Hematopoietic multipotent progenitor cell (in vitro differentiated cells): ENCODE results near the gene CAMSAP1. TPM values are rescaled to one million over a fixed set of nuclear protein-coding genes. Genes with fewer than 3 reads are reported as not detected.

Experiments
- DNase-seq, 3 donors: peaks; one replicate each; pipeline ENCODE4 v3.0.0-alpha.2; 2011 to 2015; ENCODE audit warnings: low read depth in 2 of 3, low spot score in 2 of 3
- total RNA-seq: library from RNA; depleted of rRNA; stranded (reverse); fragments of >200 nt; gene quantifications from one replicate; pipeline ENCODE4 v1.2.3, GENCODE V29; 2012

CAMSAP1 gene
- total RNA-seq, 1 donor: 18.0 TPM

DNA sequence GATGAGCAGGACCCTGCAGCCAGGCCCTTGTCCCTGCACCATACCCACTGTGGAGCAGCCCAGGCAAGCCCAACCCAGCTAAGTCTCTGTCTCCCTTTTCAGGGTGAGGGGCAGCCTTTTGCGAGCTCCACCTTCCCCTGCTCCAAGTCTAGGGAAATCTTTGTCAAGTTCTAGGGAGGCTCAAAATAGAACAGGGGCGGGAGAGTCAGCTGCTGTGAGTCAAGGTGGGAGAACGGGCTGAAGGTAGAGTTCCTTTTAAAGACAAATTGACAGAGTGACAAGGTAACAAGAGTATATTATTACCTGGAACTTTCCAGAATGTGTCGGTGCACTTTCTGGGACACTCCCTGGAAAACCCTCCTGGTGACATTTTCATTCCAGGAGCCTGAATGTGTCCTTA, 140.6 kb downstream of the CAMSAP1 start:
- DNase-seq: no peak

DNA sequence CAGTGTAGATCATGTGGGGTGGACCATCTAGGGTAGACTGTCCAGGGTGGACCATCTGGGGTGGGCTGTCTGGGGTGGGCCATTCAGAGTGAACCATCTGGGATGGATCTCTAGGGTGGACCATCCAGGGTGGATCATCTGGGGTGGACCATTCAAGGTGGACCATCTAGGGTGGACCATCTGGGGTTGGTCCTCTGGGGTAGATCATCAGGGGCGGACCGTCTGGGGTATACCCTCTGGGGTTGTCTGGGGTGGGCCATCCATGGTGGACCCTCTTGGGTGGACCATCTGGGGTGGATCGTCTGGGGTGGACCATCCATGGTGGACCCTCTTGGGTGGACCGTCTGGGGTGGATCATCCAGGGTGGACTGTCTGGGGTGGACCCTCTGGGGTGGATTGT, 141.1 kb downstream of the CAMSAP1 start:
- DNase-seq: peak in 1 of 3 donors; percentile 21

DNA sequence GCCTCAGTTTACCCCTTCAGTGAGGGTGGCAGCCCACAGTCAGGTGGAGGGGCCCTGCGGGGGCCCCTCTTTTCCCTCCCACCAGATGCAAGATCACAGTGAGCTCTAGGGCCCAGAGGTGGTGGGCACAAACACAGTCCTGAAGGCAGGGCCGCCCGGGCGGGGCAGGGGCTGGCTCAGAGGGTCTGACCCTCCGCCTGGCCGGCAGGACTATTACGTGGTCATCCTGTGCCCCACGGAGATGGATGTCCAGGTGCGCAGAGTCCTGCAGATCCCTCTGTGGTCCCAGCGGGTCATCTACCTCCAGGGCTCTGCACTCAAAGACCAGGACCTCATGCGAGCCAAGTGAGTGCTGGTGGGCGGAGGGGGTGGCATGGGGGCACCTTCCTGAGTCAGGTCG, 141.9 kb downstream of the CAMSAP1 start:
- no peak for DNase-seq

DNA sequence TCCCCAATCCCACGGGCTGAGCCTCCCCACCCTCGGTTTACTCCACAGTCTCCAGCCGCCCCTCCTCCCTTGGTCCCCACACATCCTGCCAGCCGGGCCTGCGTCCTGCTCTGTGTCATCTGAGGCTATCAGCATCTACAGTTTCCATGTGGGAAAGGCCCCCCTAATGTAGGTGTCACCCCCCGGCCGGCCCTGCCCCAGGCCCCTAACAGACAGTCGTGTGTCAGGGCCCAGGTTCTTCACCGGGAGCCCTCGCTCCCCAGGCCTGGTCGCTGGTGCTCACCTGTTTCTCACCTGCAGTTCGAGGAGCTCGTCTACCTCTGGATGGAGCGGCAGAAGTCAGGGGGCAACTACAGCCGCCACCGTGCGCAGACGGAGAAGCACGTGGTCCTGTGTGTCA, 142.6 kb downstream of the CAMSAP1 start:
- DNase-seq: no peak

DNA sequence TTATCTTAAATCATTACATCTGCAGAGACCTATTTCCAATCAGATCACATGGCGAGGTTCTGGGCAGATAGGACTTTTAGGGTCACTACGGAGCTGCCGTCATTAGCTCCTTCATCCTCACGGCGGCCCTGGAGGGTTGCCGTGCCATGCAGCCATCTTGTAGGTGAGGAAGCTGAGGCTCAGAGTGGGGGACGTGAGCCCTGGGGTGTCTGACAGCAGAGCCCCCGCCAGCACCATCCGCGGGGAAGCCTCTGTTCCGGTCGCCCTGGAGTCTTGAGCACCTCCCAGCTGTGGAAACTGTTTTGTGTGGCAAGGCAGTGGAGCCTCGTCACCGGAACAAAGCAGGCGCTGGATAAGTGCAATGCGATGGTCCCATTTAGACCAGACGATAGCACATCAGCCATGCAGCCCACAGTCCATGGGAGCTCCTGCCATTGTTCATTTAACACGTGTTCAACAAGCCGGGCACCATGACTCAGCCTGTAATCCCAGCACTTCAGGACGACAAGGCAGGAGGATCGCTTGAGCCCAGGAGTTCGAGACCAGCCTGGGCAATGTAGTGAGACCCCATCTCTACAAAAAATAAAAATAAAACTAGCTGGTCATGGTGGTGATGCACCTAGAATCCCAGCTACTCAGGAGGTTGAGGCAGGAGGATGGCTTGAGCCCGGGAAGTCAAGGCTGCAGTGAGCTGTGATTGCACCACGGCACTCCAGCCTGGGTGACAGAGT, 143.5 kb downstream of the CAMSAP1 start:
- DNase-seq: no peak

DNA sequence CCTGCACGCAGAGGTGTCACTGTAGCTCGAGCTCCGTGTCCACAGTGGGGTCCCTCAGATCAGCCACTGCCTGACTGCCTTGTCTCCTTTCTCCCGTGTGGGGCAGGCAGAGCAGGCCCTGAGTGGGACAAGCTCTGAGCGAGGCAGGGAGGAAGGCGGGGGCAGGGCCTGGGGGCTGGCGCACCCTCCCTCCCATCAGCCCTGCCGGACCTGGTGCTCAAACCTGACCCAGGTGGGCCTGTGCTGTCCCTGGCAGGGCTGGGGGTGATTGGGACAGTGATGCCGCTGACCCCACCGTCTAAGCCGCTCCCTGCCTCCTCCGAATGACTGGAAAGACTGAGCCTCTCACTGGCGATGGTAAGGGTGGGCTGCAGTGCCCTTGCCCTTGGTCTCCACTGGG, 144.4 kb downstream of the CAMSAP1 start:
- no peak for DNase-seq

DNA sequence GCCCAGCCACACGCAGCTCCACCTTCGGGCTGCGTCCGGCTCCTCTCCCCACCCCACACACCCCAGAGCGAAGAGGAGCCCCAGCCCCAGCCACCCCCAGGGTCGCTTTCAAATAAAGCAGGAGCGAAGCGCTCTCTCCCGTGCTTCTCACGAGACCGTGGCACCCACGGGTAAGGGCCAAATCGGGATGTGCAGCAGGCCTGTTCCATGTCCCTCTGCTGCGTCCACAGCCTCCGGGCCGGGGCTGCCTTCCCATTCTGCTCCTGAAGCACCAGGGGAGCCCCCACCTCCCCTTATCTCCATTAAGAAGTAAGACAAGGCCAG, 145.5 kb downstream of the CAMSAP1 start:
- DNase-seq: no peak

DNA sequence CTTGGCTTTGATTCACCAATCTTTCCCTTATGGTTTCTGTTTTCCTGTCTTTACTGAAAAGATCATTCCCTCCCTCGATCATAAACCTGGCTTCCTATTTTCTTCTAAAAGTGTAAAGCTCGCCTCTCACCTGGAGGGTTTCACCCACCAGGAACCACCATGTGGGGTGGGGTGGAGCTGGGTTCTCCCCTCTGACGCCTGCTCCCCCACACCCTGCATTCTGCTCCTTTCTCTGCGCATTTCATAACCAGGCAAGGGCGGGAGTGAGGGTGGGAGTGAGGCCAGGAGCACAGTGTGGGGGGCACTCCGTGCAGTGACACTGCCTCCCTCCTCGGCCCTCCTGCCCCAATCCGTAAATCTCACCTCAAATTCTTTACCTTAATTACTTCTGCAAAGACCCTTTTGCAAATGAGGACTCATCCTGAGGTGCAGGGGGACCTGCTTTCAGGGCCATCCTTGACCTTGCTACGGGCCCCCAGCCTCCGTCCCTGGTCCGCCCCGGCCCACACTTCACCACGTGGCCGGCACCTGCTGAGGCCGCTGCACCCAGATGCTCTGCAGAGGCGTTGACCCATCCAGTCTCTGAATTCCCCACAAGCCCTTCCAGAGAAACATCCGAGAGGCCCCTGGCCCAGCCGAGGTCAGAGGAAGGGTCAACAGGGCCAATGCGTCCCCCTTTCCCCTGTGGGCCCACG, 146.0 kb downstream of the CAMSAP1 start:
- no peak for DNase-seq

DNA sequence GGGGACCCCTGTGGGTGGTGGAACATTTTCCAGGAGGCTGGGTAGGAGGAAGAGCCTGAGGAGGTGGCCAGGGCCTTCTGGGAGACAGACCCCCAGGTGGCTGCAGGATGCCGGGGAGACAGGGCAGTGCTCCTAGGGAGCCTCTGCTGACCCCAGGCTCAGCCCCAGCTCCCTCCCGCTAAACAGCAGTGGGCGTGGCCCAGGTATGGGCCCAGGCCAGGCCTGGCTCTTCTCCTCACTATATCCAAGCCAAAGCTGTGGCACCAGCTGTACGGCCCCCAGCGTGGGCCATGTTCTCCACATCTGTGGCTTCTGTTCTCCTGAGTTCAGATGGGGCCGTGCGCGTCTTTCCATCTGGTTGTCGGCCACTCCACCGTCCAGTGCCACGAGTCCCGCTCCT, 146.9 kb downstream of the CAMSAP1 start:
- DNase-seq: no peak

DNA sequence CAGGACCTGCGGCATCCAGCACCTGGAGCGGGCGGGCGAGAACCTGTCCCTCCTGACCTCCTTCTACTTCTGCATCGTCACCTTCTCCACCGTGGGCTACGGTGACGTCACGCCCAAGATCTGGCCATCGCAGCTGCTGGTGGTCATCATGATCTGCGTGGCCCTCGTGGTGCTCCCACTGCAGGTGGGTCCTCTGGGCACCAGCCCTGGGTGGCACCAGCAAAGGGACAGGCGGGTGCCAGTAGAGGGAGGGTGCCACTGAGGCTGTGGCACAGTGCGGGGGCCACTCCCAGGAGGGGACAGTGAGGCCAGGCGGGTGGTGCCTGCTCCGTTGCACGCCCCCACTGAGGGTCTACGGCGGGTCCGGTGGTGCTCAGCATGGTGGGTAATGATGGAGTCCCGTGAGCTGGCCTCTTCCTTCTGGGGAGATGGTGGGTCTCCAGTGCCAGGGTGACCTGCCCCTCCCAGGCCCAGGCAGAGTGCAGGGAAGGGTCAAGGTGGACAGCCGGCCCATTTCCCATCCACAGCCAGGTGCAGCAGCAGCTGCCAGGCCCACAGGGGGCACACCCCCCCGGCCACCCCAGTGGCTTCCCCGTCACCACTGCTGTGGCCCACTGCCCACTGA, 147.6 kb downstream of the CAMSAP1 start:
- no peak for DNase-seq

DNA sequence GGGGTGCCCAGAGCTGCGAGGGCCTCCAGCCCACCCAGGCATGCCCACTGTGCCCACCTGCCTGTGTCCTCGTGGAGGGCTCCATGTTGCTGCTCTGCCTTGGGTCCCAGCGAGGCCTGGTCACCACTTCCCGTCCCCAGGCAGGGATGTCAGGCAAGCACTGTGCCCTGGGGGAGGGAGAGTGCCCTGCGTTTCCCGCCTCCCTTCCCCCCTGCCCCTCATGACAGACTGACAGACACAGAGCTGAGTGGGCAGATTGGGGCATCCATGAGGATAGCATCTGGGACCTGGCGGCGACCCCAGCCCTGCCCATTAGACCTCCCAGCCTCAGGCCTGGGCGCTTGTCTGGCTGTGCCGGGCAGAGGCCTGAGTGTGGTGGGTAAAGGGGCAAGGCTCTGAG, 148.5 kb downstream of the CAMSAP1 start:
- DNase-seq: no peak

Other genes starting within 250 kb of the CAMSAP1 start
- not detected for gene LCN9, start 244.2 kb downstream of the CAMSAP1 start, total RNA-seq
- not detected for gene SOHLH1, start 208.1 kb downstream of the CAMSAP1 start, total RNA-seq
- under 0.01 TPM for gene KCNT1, start 205.4 kb downstream of the CAMSAP1 start, total RNA-seq
- 31.5 TPM for gene UBAC1, start 53.8 kb upstream of the CAMSAP1 start, total RNA-seq
- 11.8 TPM for gene NACC2, start 187.7 kb upstream of the CAMSAP1 start, total RNA-seq
- gene TMEM250, start 211.3 kb upstream of the CAMSAP1 start, total RNA-seq: 53.3 TPM